RCC 7860 (cell line): ENCODE results near the gene STK33.
"Not testable (repeated sequence)": the region's sequence is repeated elsewhere in the genome, so short reads cannot be mapped to it uniquely, and the experiment has no call there.

ENCODE experiments used
- DNase-seq: peaks from one replicate; pipeline ENCODE4 v3.0.0-alpha.2; 2015; ENCODE audit warnings: low spot score
- FAIRE-seq: peaks from 2 replicates; lab custom pipeline; 2012; peaks lifted over from hg19 to GRCh38; lab: Jason Lieb, UNC

The STK33 gene

DNA sequence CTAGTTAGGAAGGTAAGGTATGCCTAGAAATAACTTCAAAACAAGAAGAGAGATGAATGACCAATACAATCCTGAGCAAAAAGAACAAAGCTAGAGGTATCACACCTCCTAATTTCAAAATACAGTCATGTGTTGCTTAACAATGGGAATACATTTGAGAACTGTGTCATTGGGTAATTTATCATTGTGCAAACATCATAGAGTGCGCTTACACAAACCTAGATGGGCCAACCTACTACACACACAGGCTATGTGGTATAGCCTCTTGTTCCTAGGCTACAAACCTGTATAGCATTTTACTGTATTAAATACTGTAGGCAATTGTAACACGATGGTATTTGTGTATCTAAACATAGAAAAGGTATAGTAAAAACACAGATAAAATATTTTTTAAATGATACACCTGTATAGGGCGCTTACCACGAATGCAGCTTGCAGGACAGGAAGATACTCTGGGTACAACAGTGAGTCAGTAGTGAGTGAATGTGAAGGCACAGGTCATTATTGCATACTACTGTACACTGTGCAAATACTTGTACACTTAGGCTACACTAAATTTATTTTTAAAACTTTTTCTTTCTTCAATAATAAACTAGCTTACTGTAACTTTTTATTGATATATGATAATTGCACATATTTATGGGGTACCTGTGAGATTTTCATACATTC, 48.2 kb downstream of the STK33 start:
- DNase-seq (no peak), FAIRE-seq (no peak)

DNA sequence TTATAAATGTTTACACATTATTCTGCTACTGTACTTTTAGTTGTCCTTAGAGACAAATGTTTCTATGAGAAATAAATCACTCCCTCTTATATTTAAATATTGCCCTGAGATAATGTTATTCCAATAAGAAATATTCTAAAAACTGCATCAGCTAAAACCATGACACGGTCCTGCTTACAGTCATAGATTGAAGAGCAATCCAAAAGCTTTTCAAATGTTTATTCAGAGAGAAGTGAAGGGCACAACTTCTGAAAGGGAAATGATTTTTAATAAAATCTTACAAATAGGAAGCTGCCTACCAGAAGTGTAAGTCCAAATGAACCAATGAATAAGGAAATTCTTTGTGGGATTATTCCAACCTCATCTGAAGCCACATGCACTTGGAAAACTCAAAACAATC, 49.2 kb downstream of the STK33 start:
- no peak for DNase-seq
- FAIRE-seq = no peak

DNA sequence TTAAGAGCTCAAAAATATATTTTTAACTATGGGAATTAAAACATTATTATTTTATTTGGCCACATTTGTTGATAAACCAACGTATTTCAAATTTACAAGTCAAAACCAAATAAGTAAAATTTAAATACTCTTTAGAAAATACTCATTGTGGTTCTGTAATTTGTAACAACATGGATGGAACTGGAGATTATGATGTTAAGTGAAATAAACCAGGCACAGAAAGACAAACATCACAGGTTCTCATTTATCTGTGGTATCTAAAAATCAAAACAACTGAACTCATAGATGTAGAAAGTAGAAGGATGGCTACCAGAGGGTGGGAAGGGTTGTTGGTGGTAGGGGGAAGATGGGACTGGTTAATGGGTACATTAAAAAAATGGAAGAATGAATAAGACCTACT, 50.8 kb downstream of the STK33 start:
- FAIRE-seq (no peak), DNase-seq (no peak)

DNA sequence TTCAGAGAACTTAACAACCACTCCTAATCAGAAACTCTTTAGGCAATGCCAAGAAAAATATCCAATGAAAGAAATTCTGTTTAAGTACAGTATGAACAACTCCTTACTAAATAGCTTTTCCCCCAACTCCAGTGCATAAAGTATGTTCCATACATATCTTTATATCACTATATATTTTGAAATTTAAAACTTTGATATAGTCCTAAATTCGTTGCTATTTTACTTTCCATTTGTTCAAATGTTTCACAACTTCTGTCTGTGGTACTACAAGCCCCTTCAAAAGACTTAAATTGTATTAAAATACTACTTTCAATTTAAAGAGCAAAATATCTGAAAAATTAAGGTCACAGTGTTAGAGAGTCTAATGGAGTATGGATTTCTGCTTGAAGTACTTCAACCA, 52.6 kb downstream of the STK33 start:
- FAIRE-seq (no peak), DNase-seq (no peak)

DNA sequence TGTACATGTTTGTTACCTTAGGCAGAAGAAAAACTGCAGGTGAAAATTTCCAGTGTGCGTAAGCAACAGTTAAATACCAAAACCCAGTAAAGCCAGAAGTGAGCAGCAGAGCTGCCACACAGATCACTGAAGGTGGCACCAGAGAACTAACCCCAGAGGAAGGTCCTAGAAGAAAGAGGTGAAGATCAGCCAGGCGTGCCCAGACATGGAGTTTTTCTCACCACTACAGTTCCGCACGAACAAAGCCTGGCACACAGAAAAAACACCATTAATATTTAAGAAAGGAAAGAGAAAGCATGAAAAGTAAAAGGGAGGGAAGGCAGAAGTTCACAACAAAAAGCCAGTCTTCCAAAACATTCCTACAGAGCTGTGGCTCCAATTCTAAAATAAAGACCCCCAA, 60.7 kb downstream of the STK33 start:
- DNase-seq = no peak
- FAIRE-seq = no peak

DNA sequence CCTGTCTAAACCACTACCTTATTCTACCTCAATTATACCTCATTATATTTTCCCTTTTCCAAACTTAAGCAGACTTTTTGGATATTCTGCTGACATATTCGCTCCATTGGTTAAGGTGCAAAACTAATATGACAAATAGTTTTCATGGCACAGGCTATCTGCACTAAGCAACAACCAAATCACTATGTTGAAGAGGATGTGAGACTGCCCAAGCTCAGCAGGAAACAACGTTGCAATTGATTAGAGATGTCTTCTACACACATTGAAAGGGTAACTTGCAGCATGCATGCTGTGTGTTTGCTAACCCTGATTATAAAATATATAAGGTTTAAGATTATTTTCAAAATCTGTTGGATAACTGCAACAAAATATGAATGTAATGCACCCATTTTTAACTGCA, 61.6 kb downstream of the STK33 start:
- FAIRE-seq = no peak
- DNase-seq = no peak

DNA sequence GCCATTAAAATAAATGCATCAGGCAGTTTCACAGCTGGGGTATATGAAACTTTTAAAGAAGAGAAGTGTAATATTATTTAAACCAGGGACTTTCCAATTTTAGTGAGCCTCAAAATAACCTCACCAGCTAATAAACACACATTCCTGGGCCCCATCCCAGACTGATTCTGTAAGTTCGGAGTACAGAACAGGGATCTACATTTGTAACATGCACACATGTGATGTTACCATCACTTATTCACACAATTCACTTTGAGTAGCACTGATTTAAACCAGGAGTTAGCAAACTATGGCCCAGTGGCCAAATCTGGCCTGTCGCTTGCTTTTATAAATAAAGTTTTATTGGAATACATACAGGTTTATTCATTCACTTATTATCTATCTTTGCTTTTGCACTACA, 62.0 kb downstream of the STK33 start:
- no peak for DNase-seq
- FAIRE-seq = no peak

DNA sequence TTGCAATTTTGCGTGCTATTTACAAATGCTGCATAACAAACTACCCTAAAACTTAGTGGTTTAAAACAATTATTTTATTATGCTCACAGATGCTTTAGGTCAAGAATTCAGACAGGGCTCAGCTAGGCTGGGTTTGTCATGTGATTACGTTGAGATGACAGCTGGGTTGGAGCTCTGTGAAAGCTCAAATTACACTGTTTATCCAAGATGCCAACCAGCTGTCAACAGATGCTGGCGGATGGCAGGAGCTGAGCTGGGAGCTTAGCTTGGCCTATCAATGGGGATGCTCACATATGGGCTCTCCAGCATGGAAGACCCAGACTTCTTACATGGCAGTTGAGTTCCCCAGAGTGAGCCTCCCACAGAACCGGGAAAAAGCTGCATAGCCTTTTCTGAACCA, 62.7 kb downstream of the STK33 start:
- no peak for DNase-seq
- FAIRE-seq = no peak

DNA sequence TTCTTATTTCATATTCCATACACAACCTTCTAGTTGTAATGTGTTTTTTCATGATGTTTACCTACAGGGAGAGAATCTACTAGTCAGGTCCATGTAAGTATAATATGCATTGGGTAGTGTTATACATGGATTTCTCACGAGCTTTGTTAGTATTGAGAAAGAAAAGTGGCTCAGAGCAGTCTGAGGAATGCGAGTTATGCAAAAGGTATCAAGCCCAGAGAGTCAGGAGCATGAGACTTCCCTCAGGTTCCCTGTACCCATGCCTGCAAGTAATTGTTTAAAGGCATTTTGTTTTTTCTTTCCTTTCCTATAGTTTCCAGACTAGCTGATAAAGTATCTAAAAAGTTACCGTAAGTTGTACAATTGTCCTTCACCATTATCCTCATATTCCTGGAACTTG, 66.1 kb downstream of the STK33 start:
- no peak for FAIRE-seq
- no peak for DNase-seq

DNA sequence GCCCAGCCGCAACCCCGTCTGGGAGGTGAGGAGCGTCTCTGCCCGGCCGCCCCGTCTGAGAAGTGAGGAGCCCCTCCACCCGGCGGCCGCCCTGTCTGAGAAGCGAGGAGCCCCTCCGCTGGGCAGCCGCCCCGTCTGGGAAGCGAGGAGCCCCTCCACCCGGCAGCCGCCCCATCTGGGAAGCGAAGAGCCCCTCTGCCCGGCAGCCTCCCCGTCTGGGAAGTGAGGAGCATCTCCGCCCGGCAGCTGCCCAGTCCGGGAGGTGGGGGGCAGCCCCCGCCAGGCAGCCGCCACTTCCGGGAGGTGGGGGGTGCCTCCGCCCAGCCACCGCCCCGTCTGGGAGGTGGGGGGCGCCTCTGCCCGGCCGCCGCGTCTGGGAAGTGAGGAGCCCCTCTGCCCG, 70.6 kb downstream of the STK33 start:
- DNase-seq (no peak), FAIRE-seq (no peak)

DNA sequence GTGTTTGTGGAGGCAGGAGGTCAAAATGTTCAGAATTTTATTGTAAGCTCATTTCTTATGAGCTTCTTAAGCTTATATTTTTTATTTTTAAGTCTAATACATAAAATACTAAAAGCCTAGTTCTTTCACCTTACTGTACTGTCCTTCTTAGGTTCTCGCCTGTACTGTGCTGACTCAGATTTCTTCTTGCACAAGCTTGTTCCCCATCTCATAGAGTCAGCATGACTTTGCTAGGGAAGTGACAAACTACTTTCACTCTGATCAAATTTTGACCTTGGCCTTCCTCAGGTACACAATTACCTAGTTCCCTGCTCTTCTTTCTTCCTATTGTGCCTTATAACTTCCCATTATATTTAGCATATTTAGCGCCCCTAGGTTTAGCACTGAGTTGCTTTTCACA, 81.5 kb downstream of the STK33 start:
- no peak for FAIRE-seq
- no peak for DNase-seq

DNA sequence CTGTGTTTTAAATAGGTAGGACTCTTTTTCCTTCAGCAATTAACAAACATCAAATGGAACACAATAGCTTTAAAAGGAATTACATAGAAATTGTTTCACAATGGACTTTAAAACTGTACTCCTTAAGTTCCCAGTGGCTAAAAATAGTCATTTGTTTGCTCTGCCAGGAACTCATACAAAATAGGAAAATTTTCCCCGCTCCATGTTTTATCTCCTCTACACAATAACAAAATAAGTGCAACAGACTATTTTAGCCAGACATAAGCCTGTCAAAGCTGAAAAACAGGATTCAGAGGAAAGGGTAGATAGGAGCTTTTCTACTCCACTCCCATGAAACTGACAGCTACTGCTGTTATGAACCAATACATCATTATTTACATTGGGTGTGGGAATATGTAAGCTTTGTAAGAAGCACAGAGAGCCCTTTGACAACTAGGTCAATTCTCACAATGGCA, 90.1 kb downstream of the STK33 start:
- FAIRE-seq = no peak

DNA sequence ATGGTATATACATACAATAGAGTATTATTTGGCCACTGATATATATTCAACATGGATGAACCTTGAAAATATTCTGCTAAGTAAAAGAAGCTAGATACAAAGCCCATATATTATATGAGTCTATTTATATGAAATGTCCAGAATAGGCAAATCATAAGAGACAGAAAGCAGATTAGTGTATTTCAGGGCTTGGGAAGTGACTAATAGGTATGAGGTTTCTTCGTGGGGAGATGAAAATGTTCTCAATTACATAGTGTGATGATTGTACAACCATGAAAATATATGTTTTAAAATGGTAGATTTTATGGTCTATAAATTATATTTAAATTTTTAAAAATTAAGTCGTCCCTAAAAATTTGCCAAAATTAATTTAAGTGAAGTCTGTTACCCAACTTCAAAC, 92.2 kb downstream of the STK33 start:
- no peak for FAIRE-seq
- no peak for DNase-seq

More for the DNA sequence above, 90.1 kb downstream of the STK33 start:
- DNase-seq = no peak

DNA sequence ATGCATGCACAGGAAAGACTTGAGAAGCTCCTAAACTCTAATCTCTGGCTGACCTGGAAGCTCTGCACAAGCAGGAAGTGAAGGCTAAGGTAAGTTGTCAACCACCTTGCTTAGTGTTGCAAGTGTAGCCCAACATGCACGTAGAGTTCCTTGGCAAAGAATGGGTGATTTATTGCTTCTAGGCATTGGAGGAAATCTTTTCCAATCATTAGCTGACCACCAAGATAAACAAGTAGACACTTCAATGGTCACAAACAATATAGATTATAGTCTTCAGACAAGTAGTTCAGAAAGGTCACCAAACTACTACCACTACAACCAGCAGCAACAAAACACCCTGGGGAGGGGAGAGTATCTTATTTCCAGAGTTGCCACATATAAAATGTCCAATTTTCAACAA, 105.6 kb downstream of the STK33 start:
- no peak for FAIRE-seq
- no peak for DNase-seq

DNA sequence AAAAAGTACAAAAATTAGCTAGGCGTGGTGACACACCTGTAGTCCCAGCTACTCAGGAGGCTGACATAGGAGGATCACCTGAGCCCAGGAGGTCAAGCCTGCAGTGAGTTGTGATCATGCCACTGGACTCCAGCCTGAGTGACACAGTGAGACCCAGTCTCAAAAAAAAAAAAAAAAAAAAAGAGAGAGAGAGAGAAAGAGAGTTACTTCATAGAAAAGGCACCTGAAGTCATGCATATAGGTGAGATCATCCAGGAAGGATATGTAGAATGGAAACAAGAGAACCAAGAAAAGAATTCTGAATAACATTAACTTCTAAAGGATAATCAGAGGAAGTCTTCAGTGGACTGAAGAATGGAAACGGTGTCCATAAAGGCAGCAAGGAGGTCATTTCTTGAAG, 106.8 kb downstream of the STK33 start:
- FAIRE-seq = no peak

DNA sequence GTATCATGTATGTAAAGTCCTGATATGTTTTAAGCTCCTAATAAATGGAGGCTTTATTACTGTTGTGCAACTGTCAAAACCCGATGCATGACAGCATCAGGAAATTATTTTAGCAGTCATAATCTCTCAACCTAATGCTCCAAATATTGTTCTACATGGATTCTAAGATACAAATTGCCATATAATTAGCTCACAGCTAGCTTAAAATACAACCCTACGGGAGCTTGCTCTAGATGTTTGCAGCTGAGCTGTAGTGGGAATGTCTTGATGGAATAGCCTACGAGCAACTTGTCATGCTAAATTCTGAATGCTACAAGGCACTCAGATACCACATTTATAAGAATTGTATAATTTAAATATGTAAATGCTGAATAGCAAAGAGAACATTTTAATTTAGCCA, 109.8 kb downstream of the STK33 start:
- FAIRE-seq (no peak), DNase-seq (no peak)

More for the DNA sequence above, 106.8 kb downstream of the STK33 start:
- DNase-seq = no peak

DNA sequence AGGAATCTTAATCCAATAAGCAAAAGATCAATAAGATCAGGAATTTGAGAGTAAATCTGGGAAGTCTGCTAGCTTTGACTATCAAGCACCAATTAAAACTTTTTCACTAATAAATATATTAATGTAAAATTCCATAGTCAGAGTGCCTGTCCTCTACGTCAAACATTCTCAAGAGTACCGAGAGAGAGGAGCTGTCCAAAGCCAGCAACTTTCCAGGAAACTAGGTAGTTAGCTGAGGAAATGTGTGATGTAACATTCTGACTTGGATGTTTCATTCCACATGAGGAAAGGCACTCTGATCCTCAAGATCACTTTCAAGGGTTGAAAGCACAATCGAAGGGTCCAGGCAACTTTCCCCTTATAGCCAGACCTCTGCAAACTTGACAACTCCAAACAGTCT, 113.2 kb downstream of the STK33 start:
- FAIRE-seq = no peak
- no peak for DNase-seq

DNA sequence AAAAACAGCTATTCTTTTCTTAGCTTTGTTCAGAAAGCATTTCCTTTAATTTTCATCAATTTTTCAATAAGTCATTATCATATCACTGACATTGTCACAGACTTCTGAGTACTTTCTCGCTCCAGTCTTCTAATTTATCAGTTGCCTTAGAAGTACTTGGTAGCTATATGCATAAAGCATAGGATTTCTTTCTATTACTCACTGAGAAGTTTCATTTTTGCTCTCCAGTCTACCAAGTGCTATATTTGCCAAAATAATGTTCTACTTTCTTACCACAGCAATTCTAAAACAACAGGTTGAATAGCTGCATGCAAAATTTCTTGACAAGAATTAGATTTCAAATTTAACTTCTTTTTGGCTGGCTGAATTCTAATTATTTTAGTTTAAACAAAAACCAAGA, 116.3 kb downstream of the STK33 start:
- FAIRE-seq (no peak), DNase-seq (no peak)

DNA sequence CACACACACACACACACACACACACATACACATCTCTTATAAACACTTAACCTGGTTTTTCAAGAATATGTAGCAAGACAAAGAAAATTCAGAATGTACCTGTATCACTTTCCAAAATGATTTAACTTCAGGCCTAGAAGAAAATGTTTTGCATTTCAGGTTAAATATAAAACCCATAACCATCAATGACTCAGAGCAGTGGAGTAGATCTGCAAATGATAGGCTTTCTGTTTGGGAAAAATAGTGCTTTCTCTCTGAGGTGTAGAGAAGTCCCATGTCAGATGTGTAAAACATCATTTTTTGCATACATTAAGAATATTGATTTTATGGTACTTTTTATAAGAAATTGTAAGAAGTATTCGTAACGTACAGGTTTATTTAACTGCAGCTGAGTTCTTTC, 116.9 kb downstream of the STK33 start:
- DNase-seq (no peak), FAIRE-seq (no peak)

DNA sequence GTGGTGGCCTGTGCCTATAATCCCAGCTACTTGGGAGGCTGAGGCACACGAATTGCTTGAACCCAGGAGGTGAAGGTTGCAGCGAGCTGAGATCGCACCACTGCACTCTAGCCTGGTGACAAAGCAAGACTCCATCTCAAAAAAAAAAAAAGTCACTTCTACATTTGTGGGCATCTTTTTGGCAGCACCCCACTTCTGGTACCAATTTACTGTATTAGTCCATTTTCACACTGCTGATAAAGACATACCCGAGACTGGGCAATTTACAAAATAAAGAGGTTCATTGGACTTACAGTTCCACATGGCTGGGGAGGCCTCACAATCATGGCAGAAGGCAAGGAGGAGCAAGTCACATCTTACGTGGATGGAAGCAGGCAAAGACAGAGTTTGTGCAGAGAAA, 126.2 kb downstream of the STK33 start:
- not testable (repeated sequence) for DNase-seq, FAIRE-seq

DNA sequence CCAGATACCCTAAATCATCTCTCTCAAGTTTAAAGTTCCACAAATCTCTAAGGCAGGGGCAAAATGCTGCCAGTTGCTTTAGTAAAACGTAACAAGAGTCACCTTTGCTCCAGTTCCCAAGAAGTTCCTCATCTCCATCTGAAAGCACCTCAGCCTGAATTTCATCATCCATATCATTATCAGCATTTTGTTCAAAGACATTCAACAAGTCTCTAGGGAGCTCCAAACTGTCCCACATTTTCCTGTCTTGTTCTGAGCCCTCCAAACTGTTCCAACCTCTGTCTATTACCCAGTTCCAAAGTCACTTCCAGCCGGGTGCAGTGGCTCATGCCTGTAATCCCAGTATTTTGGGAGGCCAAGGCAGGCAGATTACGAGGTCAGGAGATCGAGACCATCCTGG, 126.7 kb downstream of the STK33 start:
- not testable (repeated sequence) for FAIRE-seq, DNase-seq

DNA sequence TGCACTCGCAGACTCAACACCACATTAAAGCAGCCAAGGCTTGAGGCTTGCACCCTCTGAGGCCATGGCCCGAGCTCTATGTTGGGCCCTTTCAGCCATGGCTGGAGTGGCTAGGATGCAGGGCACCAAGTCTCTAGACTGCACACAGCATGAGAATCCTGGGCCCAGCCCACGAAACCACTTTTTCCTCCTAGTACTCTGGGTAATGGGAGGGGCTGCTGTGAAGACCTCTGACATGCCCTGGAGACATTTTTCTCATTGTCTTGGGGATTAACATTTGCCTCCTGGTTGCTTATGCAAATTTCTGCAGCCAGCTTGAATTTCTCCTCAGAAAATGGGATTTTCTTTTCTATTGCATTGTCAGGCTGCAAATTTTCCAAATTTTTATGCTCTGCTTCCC, 127.1 kb downstream of the STK33 start:
- not testable (repeated sequence) for DNase-seq, FAIRE-seq

DNA sequence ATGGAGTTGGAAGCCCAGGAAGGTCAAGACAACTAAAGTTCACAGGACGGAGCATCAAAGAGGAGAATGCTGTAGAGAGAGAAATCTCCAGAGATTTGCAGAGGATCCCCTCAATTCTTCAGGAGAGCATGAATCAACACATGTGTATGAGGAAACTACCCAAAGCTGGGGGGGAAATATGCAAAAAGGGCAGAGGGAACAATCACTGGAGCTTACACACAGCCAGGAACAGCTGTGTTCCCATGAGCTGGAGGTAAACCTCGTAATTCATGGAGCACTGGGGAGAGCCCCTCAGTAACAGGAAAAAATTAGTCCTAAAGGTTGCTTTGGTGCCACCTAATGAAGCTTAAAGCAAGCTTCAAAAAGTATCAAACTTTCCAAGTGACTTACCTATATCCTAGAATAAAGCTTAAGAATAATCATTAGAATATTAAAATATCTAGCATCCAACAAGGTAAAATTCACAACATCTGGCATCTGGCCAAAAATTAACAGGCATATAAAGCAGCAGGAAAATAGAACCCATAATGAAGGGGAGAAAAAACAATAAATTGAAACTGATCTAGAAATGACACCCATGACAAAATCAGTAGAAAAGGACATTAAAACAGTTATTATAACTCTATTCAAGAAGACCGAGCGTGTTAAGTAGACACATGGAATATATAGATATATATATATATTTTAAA, 134.2 kb downstream of the STK33 start:
- FAIRE-seq (no peak), DNase-seq (no peak)
